Measurements from ENCODE around the gene MAGOHB.

MAGOHB gene

GRCh38 chr12:10571141-10571540 is 42.3 kb downstream of the MAGOHB start:
- no peak for DNase-seq (ENCODE audit: low read depth)
- no peak overlapping the region for H3K4me3 ChIP-seq (ENCODE audit: low read length)
- no peak for TF ChIP-seq CTCF (IDR thresholded peaks at IDR 0.05; ENCODE audit: insufficient read depth, low read depth, low read length, missing control alignments)

- no peak overlapping the region for H3K4me3 ChIP-seq (ENCODE audit: low read length)
- no peak for TF ChIP-seq CTCF (IDR thresholded peaks at IDR 0.05; ENCODE audit: insufficient read depth, low read depth, low read length, missing control alignments)
- DNase-seq (ENCODE audit: low read depth): no peak
These were observed 45.6 kb downstream of the MAGOHB start for GRCh38 chr12:10567813-10568212.

GRCh38 chr12:10563966-10564365 is 49.4 kb downstream of the MAGOHB start:
- H3K4me3 ChIP-seq (ENCODE audit: low read length): no peak overlapping the region
- DNase-seq (ENCODE audit: low read depth): no peak
- TF ChIP-seq CTCF (IDR thresholded peaks at IDR 0.05; ENCODE audit: insufficient read depth, low read depth, low read length, missing control alignments): no peak

- no peak for TF ChIP-seq CTCF (IDR thresholded peaks at IDR 0.05; ENCODE audit: insufficient read depth, low read depth, low read length, missing control alignments)
- H3K4me3 ChIP-seq (ENCODE audit: low read length): no peak overlapping the region
- DNase-seq (ENCODE audit: low read depth): no peak
These were observed 50.4 kb downstream of the MAGOHB start for GRCh38 chr12:10563002-10563401.

GRCh38 chr12:10562306-10562933 is 51.0 kb downstream of the MAGOHB start:
- peak; percentile 64 for TF ChIP-seq CTCF (IDR thresholded peaks at IDR 0.05; ENCODE audit: insufficient read depth, low read depth, low read length, missing control alignments)
- H3K4me3 ChIP-seq (ENCODE audit: low read length): no peak overlapping the region
- peak; percentile 65 for DNase-seq (ENCODE audit: low read depth)

GRCh38 chr12:10559244-10559643 is 54.2 kb downstream of the MAGOHB start:
- DNase-seq (ENCODE audit: low read depth): no peak
- no peak overlapping the region for H3K4me3 ChIP-seq (ENCODE audit: low read length)
- no peak for TF ChIP-seq CTCF (IDR thresholded peaks at IDR 0.05; ENCODE audit: insufficient read depth, low read depth, low read length, missing control alignments)

GRCh38 chr12:10558789-10559188 is 54.6 kb downstream of the MAGOHB start:
- H3K4me3 ChIP-seq (ENCODE audit: low read length): no peak overlapping the region
- no peak for DNase-seq (ENCODE audit: low read depth)
- TF ChIP-seq CTCF (IDR thresholded peaks at IDR 0.05; ENCODE audit: insufficient read depth, low read depth, low read length, missing control alignments): no peak

All from epithelial cell of esophagus (primary cell).